Skeletal muscle satellite cell (primary cell): ENCODE results near the gene SYT9.

Source experiments
- H3K27me3 ChIP-seq: 2 replicates; pipeline ENCODE4 v1.7.0; 2013; ENCODE audit warnings: low read length; ENCODE audit not compliant: control insufficient read depth, insufficient read depth
- H3K36me3 ChIP-seq: 2 replicates; pipeline ENCODE4 v1.7.0; 2013; ENCODE audit warnings: mild to moderate bottlenecking, control low read depth, low read length; ENCODE audit not compliant: insufficient read depth
- H3K4me1 ChIP-seq: 2 replicates; pipeline ENCODE4 v1.7.0; 2013; ENCODE audit warnings: low read length; ENCODE audit not compliant: control insufficient read depth, insufficient read depth
- H3K4me2 ChIP-seq: 2 replicates; pipeline ENCODE4 v1.7.0; 2013; ENCODE audit warnings: mild to moderate bottlenecking, low read length
- H3K4me3 ChIP-seq: 2 replicates; pipeline ENCODE4 v1.7.0; 2013; ENCODE audit warnings: low read length
- H3K9ac ChIP-seq: 2 replicates; pipeline ENCODE4 v1.7.0; 2013; ENCODE audit warnings: mild to moderate bottlenecking, low read depth, low read length, moderate library complexity
- H3K9me3 ChIP-seq: replicated peaks from 2 replicates; pipeline ENCODE4 v1.7.0; 2013; ENCODE audit warnings: mild to moderate bottlenecking, control low read depth, low read length

SYT9 gene

GRCh38 chr11:7275133-7275532 lies 23.4 kb downstream of the SYT9 start:
- H3K4me2 ChIP-seq, result no peak overlapping the region
- no peaks in the 10 kb centered on the region for H3K36me3 ChIP-seq
- H3K4me3 ChIP-seq, result no peak overlapping the region
- no peak overlapping the region for H3K9ac ChIP-seq
- no peaks in the 10 kb centered on the region for H3K27me3 ChIP-seq
- H3K4me1 ChIP-seq, result no peaks in the 10 kb centered on the region
- H3K9me3 ChIP-seq, result no peaks in the 10 kb centered on the region

- Histone ChIP-seq H3K27me3 (no peaks in the 10 kb centered on the region), H3K9me3 (no peaks in the 10 kb centered on the region), H3K36me3 (no peaks in the 10 kb centered on the region), H3K4me3 (no peak overlapping the region), H3K4me1 (no peaks in the 10 kb centered on the region), H3K9ac (no peak overlapping the region), H3K4me2 (no peak overlapping the region)
Measured at GRCh38 chr11:7278314-7278917, 26.7 kb downstream of the SYT9 start.

GRCh38 chr11:7279676-7280075 lies 28.0 kb downstream of the SYT9 start:
- Histone ChIP-seq H3K4me2 (no peak overlapping the region), H3K9ac (no peak overlapping the region), H3K4me3 (no peak overlapping the region), H3K36me3 (no peaks in the 10 kb centered on the region), H3K9me3 (no peaks in the 10 kb centered on the region), H3K4me1 (no peaks in the 10 kb centered on the region), H3K27me3 (no peaks in the 10 kb centered on the region)

GRCh38 chr11:7281079-7281478 lies 29.4 kb downstream of the SYT9 start:
- Histone ChIP-seq H3K4me3 (no peak overlapping the region), H3K9ac (no peak overlapping the region), H3K4me1 (no peaks in the 10 kb centered on the region), H3K9me3 (no peaks in the 10 kb centered on the region), H3K4me2 (no peak overlapping the region), H3K36me3 (no peaks in the 10 kb centered on the region), H3K27me3 (no peaks in the 10 kb centered on the region)

GRCh38 chr11:7281809-7282208 lies 30.1 kb downstream of the SYT9 start:
- Histone ChIP-seq H3K4me1 (no peaks in the 10 kb centered on the region), H3K9me3 (no peaks in the 10 kb centered on the region), H3K4me3 (no peak overlapping the region), H3K27me3 (no peaks in the 10 kb centered on the region), H3K36me3 (no peaks in the 10 kb centered on the region), H3K4me2 (no peak overlapping the region), H3K9ac (no peak overlapping the region)

- no peaks in the 10 kb centered on the region for H3K36me3 ChIP-seq
- H3K4me1 ChIP-seq, result no peaks in the 10 kb centered on the region
- H3K9ac ChIP-seq, result no peak overlapping the region
- no peak overlapping the region for H3K4me3 ChIP-seq
- H3K27me3 ChIP-seq, result no peaks in the 10 kb centered on the region
- no peak overlapping the region for H3K4me2 ChIP-seq
- H3K9me3 ChIP-seq, result no peaks in the 10 kb centered on the region
Measured at GRCh38 chr11:7286178-7286577, 34.5 kb downstream of the SYT9 start.

- H3K27me3 ChIP-seq, result no peaks in the 10 kb centered on the region
- H3K36me3 ChIP-seq, result no peaks in the 10 kb centered on the region
- no peaks in the 10 kb centered on the region for H3K4me1 ChIP-seq
- H3K4me2 ChIP-seq, result no peak overlapping the region
- no peak overlapping the region for H3K4me3 ChIP-seq
- no peaks in the 10 kb centered on the region for H3K9me3 ChIP-seq
- no peak overlapping the region for H3K9ac ChIP-seq
Measured at GRCh38 chr11:7291100-7291829, 39.6 kb downstream of the SYT9 start.

GRCh38 chr11:7292922-7293321 lies 41.2 kb downstream of the SYT9 start:
- Histone ChIP-seq H3K27me3 (no peaks in the 10 kb centered on the region), H3K4me2 (no peak overlapping the region), H3K4me3 (no peak overlapping the region), H3K9me3 (no peaks in the 10 kb centered on the region), H3K9ac (no peak overlapping the region), H3K4me1 (no peaks in the 10 kb centered on the region), H3K36me3 (no peaks in the 10 kb centered on the region)

- Histone ChIP-seq H3K9ac (no peak overlapping the region), H3K4me3 (no peak overlapping the region), H3K9me3 (no peaks in the 10 kb centered on the region)
Measured at GRCh38 chr11:7299393-7299792, 47.7 kb downstream of the SYT9 start.

GRCh38 chr11:7300281-7300680 lies 48.6 kb downstream of the SYT9 start:
- Histone ChIP-seq H3K9ac (no peak overlapping the region), H3K9me3 (no peaks in the 10 kb centered on the region), H3K27me3 (no peaks in the 10 kb centered on the region), H3K4me3 (no peak overlapping the region), H3K36me3 (no peaks in the 10 kb centered on the region), H3K4me1 (no peaks in the 10 kb centered on the region), H3K4me2 (no peak overlapping the region)

More at GRCh38 chr11:7299393-7299792, 47.7 kb downstream of the SYT9 start:
- H3K27me3 ChIP-seq, result no peaks in the 10 kb centered on the region
- H3K36me3 ChIP-seq, result no peaks in the 10 kb centered on the region
- no peaks in the 10 kb centered on the region for H3K4me1 ChIP-seq
- no peak overlapping the region for H3K4me2 ChIP-seq

- no peak overlapping the region for H3K9ac ChIP-seq
- H3K9me3 ChIP-seq, result no peaks in the 10 kb centered on the region
- no peaks in the 10 kb centered on the region for H3K36me3 ChIP-seq
- H3K4me2 ChIP-seq, result no peak overlapping the region
- H3K4me3 ChIP-seq, result no peak overlapping the region
- no peaks in the 10 kb centered on the region for H3K4me1 ChIP-seq
- H3K27me3 ChIP-seq, result no peaks in the 10 kb centered on the region
Measured at GRCh38 chr11:7303146-7303545, 51.4 kb downstream of the SYT9 start.

GRCh38 chr11:7306900-7307299 lies 55.2 kb downstream of the SYT9 start:
- Histone ChIP-seq H3K4me2 (no peak overlapping the region), H3K4me3 (no peak overlapping the region), H3K9me3 (no peaks in the 10 kb centered on the region), H3K27me3 (no peaks in the 10 kb centered on the region), H3K36me3 (no peaks in the 10 kb centered on the region), H3K9ac (no peak overlapping the region), H3K4me1 (no peaks in the 10 kb centered on the region)
